Duodenal mucosa (tissue), 2 donors: ENCODE measurements around the gene NES.
A peak's percentile ranks its signal among the peaks of the same experiment; 100 is the strongest.

Experiments used
- H3K27ac ChIP-seq: one replicate; pipeline ENCODE4 v1.7.0; 2013; ENCODE audit warnings: low read depth, low read length
- H3K27me3 ChIP-seq, 2 donors: one replicate each; pipeline ENCODE4 v1.7.0; 2013; ENCODE audit warnings: low read length in 2 of 2, control low read depth in 1 of 2; ENCODE audit not compliant: insufficient read depth in 2 of 2, control insufficient read depth in 1 of 2
- H3K36me3 ChIP-seq, 2 donors: one replicate each; pipeline ENCODE4 v1.7.0; 2013; ENCODE audit warnings: low read length in 2 of 2, control low read depth in 1 of 2; ENCODE audit not compliant: insufficient read depth in 2 of 2, control insufficient read depth in 1 of 2
- H3K4me1 ChIP-seq, 2 donors: one replicate each; pipeline ENCODE4 v1.7.0; 2013; ENCODE audit warnings: low read length in 2 of 2, control low read depth in 1 of 2; ENCODE audit not compliant: insufficient read depth in 2 of 2, control insufficient read depth in 1 of 2
- H3K4me3 ChIP-seq, 2 donors: one replicate each; pipeline ENCODE4 v1.7.0; 2013; ENCODE audit warnings: low read length in 2 of 2, low read depth in 1 of 2
- H3K9ac ChIP-seq, 2 donors: one replicate each; pipeline ENCODE4 v1.7.0; 2013; ENCODE audit warnings: low read length in 2 of 2, low read depth in 1 of 2
- H3K9me3 ChIP-seq, 2 donors: one replicate each; pipeline ENCODE4 v1.7.0; 2013; ENCODE audit warnings: low read length in 2 of 2, control low read depth in 1 of 2; ENCODE audit not compliant: control insufficient read depth in 1 of 2

NES gene

DNA sequence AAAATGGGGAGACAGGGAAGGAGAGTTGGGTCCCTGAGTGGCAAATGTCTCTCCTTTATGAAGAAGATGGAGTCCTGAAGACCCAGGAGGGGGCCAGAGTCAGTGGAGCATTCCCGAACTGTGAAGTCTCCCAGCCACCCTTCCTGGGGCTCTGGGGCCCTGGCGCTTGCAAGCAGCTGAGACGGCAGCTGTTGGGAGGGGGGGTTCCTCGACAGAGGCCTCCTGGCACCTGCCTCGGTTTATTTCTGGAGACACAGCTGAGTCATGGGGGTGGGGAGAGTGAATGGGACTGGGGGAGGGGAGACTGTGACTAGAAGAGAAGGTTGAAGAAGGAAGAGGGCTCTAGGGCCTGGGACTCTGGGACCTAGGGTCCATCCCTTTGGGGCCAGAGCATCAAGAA, 14.0 kb downstream of the NES start:
- Histone ChIP-seq H3K4me3 (no peak overlapping the region), H3K27me3 (no peaks in the 10 kb centered on the region), H3K36me3 (no peaks in the 10 kb centered on the region), H3K4me1 (peaks cover 61 to 64% of the 10 kb centered on the region in 2 donors), H3K9me3 (no peaks in the 10 kb centered on the region), H3K9ac (no peak overlapping the region), H3K27ac (peak overlapping the region; percentile 42)

DNA sequence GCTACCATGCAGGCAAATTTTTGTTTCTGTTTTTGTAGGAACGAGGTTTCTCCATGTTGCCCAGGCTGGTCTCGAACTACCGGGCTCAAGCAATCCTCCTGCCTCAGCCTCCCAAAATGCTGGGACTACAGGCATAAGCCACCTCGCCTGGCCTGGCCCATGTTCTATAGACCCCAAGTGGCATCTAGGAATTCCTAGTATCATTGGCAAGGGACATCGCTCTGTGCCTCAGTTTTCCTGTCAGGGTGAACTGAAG, 14.5 kb downstream of the NES start:
- peak overlapping the region in 1 of 2 donors; percentile 9 for H3K9ac ChIP-seq
- H3K4me3 ChIP-seq = no peak overlapping the region
- peaks cover 64 to 66% of the 10 kb centered on the region in 2 donors for H3K4me1 ChIP-seq

DNA sequence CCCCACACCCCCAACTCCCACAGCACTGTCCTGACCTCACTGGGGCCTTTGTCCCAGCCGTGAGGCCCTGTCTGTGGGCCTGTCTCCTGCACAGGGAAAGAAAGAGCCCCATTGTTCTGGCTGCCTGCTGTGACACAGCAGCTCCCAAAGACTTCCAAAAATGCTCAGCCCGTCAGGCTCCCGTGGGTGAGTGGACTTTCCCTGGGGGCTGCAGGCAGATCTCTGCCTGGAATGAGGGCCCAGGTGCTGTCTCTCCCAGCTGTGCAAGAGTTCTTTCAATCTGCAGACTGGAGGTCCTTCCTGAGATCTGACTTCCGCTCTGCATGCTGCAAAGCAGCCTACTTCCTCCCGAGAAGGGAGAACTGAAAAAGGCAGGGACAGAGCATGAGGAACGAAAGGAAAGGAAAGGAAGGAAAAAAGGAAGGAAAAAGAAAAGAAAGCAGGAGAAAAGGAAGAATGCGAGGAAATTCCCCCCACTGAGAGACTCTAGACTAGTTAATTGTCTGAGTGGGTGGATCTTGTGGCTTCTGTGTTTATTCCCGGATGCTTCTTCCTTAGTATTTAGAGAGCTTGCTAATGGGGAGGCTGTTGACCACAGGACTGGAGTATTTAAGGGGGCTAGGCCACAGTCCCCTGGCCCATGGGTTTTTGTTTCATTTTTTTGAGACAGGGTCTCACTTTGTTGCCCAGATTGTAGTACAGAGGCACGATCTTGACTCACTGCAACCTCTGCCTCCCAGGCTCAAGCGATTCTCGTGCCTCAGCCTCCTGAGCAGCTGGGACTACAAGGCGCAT, 15.0 kb downstream of the NES start:
- no peaks in the 10 kb centered on the region for H3K36me3 ChIP-seq
- peak overlapping the region in 1 of 2 donors; percentile 43 for H3K9ac ChIP-seq
- no peak overlapping the region for H3K4me3 ChIP-seq
- H3K27me3 ChIP-seq = no peaks in the 10 kb centered on the region
- H3K4me1 ChIP-seq = peaks cover 68 to 71% of the 10 kb centered on the region in 2 donors
- peak overlapping the region; percentile 58 for H3K27ac ChIP-seq
- no peaks in the 10 kb centered on the region for H3K9me3 ChIP-seq

More for the DNA sequence above, 14.5 kb downstream of the NES start:
- peak overlapping the region; percentile 42 for H3K27ac ChIP-seq
- H3K36me3 ChIP-seq = no peaks in the 10 kb centered on the region
- no peaks in the 10 kb centered on the region for H3K27me3 ChIP-seq
- H3K9me3 ChIP-seq = no peaks in the 10 kb centered on the region

DNA sequence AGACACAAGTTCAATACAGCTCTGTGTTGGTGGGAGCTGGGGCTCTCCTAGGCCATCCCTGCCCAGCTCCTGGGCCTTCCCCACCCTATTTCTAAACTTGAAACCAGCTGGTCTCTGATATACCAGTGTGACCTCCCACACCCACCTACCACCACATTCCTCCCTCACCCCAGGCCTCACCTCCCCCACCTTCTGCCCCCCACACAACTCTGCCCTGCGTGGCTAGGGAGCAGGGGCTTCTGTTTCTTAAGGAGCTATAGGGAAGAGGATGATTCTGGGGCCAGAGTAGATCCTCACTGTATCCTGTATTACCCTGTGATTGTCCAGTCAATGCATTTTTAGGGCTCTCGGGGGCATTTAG, 16.5 kb downstream of the NES start:
- H3K36me3 ChIP-seq = no peaks in the 10 kb centered on the region
- H3K4me1 ChIP-seq = peaks cover 76 to 79% of the 10 kb centered on the region in 2 donors
- H3K9ac ChIP-seq = peak overlapping the region; percentile 75 to 87
- H3K9me3 ChIP-seq = no peaks in the 10 kb centered on the region
- H3K27ac ChIP-seq = peak overlapping the region; percentile 71
- H3K27me3 ChIP-seq = peaks cover 0 to 10% of the 10 kb centered on the region in 2 donors
- peak overlapping the region; percentile 75 for H3K4me3 ChIP-seq

DNA sequence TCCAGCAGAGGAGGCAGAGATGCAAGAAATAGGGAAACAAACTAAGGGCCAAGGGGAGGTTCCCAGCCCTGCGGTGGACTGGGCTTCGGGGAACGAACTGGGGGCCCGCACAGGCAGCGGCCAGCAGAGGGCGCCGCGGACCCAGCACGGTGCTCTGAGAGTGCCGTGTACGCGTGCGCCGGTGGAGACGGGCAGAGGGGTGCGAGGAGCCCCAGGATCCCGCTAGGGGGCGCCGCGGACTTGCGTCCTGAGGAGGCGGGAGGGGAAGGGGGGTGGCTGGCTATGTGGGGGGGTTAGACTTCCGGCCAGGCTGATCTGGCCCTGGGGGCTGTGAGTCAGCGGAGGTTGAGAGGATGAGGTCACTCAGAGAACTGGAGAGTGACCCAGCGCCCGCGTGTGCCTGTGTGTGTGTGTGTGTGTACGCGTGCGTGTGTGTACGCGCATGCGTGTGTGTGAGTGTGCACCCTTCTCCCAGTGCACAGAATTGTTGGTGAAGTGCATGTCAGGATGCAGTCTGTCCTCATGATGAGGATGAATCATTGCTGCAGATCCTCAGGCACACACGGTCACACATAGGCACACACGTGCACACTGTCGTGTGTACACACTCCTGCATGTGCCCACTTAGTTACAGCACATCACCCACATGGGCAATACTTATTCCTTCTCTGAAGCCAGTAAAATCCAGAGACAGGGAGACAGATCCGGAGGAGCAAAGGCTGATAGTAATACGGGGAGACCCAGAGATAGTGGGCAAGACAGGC, 17.0 kb downstream of the NES start:
- Histone ChIP-seq H3K36me3 (no peaks in the 10 kb centered on the region), H3K4me1 (peaks cover 70 to 74% of the 10 kb centered on the region in 2 donors), H3K4me3 (peak overlapping the region; percentile 75), H3K9ac (peak overlapping the region; percentile 75 to 87), H3K27ac (peak overlapping the region; percentile 71), H3K9me3 (no peaks in the 10 kb centered on the region), H3K27me3 (peaks cover 0 to 10% of the 10 kb centered on the region in 2 donors)

DNA sequence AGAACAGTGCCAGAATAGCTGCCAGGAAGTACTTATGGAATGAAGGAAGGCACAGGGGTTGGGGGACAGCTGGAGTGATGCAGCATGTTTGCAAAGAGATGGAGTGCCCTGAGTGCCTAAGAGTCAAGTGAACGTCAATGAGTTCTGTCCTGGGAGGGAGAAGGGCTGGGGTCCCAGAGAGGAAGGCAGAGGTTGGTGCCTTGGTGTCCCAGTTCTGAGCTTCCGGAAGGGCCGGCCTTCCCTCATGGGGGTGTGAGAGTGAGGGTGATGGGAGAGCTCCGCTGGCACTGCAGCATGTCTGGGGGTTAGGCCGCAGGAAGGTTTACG, 17.6 kb downstream of the NES start:
- peak overlapping the region; percentile 46 to 50 for H3K4me3 ChIP-seq

DNA sequence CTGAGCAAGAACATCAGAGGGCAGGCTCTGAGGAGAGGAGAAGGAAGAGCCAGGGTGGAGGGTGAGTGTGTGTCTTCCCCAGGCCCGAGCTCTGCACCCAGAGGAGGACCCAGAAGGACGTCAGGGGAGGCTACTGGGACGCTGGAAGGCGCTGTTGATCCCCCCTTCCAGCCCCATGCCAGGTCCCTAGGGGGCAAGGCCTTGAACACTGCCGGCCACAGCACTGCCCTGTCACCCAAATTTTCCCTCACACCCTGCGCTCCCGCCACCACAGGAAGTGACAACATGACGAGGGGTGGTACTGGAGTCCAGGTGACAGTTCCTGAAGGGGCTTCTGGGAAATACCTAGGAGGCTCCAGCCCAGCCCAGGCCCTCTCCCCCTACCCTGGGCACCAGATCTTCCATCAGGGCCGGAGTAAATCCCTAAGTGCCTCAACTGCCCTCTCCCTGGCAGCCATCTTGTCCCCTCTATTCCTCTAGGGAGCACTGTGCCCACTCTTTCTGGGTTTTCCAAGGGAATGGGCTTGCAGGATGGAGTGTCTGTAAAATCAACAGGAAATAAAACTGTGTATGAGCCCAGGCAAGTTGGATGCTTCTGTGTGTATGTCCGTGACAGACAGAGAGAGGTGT, 18.1 kb downstream of the NES start:
- Histone ChIP-seq H3K27ac (no peak overlapping the region), H3K27me3 (peaks cover 0 to 10% of the 10 kb centered on the region in 2 donors), H3K9me3 (no peaks in the 10 kb centered on the region), H3K36me3 (no peaks in the 10 kb centered on the region), H3K9ac (peak overlapping the region; percentile 32 to 48), H3K4me1 (peaks cover 62 to 63% of the 10 kb centered on the region in 2 donors), H3K4me3 (peak overlapping the region in 1 of 2 donors; percentile 50)

More for the DNA sequence above, 17.6 kb downstream of the NES start:
- peaks cover 67 to 68% of the 10 kb centered on the region in 2 donors for H3K4me1 ChIP-seq
- no peaks in the 10 kb centered on the region for H3K36me3 ChIP-seq
- peaks cover 0 to 10% of the 10 kb centered on the region in 2 donors for H3K27me3 ChIP-seq
- H3K9ac ChIP-seq = peak overlapping the region; percentile 32 to 48
- H3K27ac ChIP-seq = no peak overlapping the region
- no peaks in the 10 kb centered on the region for H3K9me3 ChIP-seq

DNA sequence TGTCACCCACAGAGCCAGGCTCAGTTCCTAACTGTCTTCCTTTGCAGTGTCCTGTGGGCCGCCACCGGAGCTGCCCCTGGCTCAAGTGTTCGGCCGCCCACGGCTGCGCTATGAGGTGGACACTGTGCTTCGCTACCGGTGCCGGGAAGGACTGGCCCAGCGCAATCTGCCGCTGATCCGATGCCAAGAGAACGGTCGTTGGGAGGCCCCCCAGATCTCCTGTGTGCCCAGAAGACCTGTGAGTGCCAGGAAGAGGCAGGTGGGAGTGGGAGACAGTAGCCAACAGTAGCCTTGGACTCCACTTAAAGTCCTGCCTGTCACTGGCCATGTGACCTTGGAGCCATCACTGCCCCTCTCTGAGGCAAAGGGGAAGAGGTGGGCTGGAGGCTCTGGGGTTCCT, 18.7 kb downstream of the NES start:
- Histone ChIP-seq H3K4me1 (peaks cover 59 to 60% of the 10 kb centered on the region in 2 donors), H3K9ac (no peak overlapping the region), H3K27ac (no peak overlapping the region), H3K9me3 (no peaks in the 10 kb centered on the region), H3K27me3 (peaks cover 0 to 10% of the 10 kb centered on the region in 2 donors), H3K4me3 (no peak overlapping the region), H3K36me3 (no peaks in the 10 kb centered on the region)

DNA sequence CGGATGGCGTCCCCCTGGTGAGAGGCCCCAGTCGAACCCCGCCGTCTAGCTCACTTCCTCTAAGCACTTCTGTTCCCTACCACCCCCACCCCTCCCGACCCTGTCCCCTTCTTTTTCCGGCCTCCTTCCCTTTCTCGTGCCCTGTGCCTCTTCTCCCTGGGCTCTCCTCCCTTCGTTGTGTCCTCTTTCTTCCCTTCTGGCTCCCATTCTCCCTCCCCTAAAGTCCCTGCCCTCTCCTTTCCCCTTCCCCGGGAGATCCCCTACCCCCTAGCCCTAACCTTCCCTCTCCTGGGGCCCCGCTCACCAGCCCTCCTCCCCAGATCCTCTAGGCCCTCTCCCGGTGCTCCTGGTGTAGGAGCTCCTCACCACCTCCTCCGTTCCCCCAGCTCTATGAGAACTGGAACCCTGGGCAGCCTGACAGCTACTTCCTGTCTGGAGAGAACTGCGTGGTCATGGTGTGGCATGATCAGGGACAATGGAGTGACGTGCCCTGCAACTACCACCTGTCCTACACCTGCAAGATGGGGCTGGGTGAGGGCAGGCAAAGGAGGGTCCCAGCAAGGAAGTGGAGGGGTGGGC, 19.4 kb downstream of the NES start:
- no peaks in the 10 kb centered on the region for H3K9me3 ChIP-seq
- H3K4me1 ChIP-seq = peaks cover 54 to 57% of the 10 kb centered on the region in 2 donors
- peaks cover 0 to 10% of the 10 kb centered on the region in 2 donors for H3K27me3 ChIP-seq
- H3K36me3 ChIP-seq = no peaks in the 10 kb centered on the region
- no peak overlapping the region for H3K9ac ChIP-seq
- peak overlapping the region; percentile 16 to 68 for H3K4me3 ChIP-seq
- no peak overlapping the region for H3K27ac ChIP-seq
